Stimulated activated memory B cell treated with anti-CD40 and anti-IgM and Interleukin-4, amounts not matched to agents 10 μg/mL and 1 μg/mL and 100 μg/mL, for 72 hours (primary cell): ENCODE data around the gene KIF3A.

Experiments used
- ATAC-seq: fragments of 150-1000 bp; cut with Tn5 transposase; 2 replicates; pipeline ENCODE4 v1.10.0; 2021
- H3K27ac Mint-ChIP-seq: one replicate; pipeline ENCODE4 v1.8.0; 2022; ENCODE audit warnings: mild to moderate bottlenecking, mixed read lengths
- H3K27me3 Mint-ChIP-seq: one replicate; pipeline ENCODE4 v1.8.0; 2022; ENCODE audit warnings: mixed read lengths
- H3K36me3 Mint-ChIP-seq: one replicate; pipeline ENCODE4 v1.8.0; 2022; ENCODE audit warnings: mixed read lengths
- H3K4me1 Mint-ChIP-seq: one replicate; pipeline ENCODE4 v1.8.0; 2022; ENCODE audit warnings: mixed read lengths
- H3K4me3 Mint-ChIP-seq: one replicate; pipeline ENCODE4 v1.8.0; 2022; ENCODE audit warnings: mild to moderate bottlenecking, moderate library complexity, mixed read lengths
- H3K9me3 Mint-ChIP-seq: one replicate; pipeline ENCODE4 v1.8.0; 2022; ENCODE audit warnings: mixed read lengths

Gene KIF3A

DNA sequence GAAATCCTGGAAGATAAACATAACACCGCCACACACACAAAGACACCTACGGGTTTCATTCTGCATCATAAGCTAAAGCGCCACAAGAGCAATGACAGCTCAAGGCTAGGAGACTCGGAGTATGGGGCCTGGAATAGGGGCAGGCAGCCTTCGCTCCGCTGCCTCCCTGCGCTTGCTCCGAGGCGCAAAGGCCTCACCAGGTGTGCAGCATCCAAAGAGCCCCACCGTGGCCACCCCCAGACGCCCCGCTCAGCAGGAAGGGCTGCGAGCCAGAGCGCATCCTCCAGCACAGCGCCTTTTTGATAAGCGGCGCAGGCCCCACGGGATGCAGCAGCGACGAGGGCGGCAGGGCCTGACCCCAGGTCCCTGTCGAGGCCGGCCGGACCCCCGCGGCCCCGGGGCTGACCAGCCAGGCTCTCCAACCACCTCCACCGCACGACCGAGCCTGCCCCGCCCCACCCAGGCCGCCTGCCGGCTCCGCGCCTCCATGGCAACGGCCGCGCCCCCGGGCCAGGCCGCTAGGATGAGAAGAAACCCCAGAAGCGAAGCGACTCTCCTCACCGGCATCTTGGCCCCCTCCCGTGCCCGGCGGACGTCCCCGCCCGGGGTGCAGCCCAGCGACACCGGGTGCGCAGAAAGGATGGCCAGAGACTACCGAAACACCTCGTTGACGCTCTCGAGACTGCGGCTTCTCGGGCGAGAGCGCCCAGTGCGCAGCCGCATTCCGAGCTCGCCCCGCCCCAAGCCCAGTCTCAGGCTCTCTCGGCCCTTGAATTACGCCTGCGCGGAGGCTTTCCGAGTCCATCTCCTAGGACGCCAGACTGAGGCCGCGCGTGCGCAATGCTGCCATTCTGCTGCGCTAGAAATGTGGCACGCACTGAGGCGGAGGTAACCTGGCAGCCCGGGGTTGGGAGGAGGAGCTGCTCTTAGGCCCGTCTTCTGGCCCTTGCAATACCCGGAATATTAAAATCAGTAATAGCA, at the start of gene KIF3A:
Gene KIF3A, minus strand, starts transcription at position 694 of the 981 bp plus-strand sequence. Its CDS starts 127 bp downstream, at position 567.
- Mint-ChIP-seq H3K4me1 (peaks cover 27% of the 10 kb centered on the region), H3K27ac (peak within 1 kb of the TSS; percentile 66), H3K36me3 (peaks cover 14% of the 10 kb centered on the region), H3K4me3 (peak within 1 kb of the TSS; percentile 81), H3K27me3 (peaks cover 4% of the 10 kb centered on the region), H3K9me3 (peaks cover 2% of the 10 kb centered on the region)
- ATAC-seq, result peak; percentile 97

GRCh38 chr5:132787076-132787475, 49.7 kb upstream of the KIF3A start:
- Mint-ChIP-seq H3K27ac (no peak overlapping the region), H3K27me3 (peaks cover 37% of the 10 kb centered on the region), H3K9me3 (no peaks in the 10 kb centered on the region), H3K4me1 (peaks cover 8% of the 10 kb centered on the region), H3K4me3 (no peak overlapping the region), H3K36me3 (no peaks in the 10 kb centered on the region)
- ATAC-seq, result no peak

DNA sequence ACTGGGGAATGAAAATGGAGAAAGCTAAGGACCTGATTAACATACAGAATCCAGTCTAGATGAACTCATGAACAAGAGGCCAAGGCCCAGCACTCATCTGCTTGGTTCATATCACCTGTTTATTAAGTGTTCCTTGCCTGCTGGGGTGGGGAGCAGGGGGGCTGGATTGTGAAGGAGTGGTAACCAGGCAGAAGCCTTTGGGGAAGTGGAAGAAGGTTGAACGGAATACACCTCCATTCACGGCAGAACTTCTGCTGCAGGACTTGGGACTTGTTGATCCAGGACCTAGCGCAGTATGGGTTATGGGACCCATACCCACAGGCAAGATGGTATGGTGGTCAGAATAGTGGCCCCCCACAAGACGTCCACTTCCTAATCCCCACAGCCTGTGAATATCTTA, 48.5 kb upstream of the KIF3A start:
- Mint-ChIP-seq H3K27me3 (peaks cover 43% of the 10 kb centered on the region), H3K36me3 (no peaks in the 10 kb centered on the region), H3K27ac (no peak overlapping the region), H3K4me1 (peaks cover 8% of the 10 kb centered on the region), H3K9me3 (no peaks in the 10 kb centered on the region), H3K4me3 (no peak overlapping the region)
- no peak for ATAC-seq

DNA sequence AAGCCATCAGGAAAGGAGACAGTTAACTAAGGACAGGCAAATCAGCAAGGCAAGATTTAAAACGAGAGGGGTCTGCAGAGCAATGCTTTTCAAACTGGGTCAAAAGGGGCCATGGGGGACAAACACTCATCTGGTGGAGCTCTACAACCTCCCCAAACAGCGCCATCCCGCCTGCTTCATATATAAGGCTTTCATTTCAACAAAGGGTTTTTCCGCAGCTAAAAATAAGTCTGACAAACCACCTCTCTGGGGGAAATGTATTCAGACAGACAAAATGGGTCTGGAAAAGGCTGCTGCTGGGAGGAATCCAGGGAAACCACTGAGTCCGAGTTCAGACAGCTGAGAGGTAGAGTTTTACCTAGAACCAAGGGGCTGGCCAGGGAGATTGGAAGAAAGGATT, 48.0 kb upstream of the KIF3A start:
- peaks cover 47% of the 10 kb centered on the region for H3K27me3 Mint-ChIP-seq
- ATAC-seq, result no peak
- no peaks in the 10 kb centered on the region for H3K9me3 Mint-ChIP-seq
- no peak overlapping the region for H3K4me3 Mint-ChIP-seq
- H3K27ac Mint-ChIP-seq, result no peak overlapping the region
- H3K36me3 Mint-ChIP-seq, result no peaks in the 10 kb centered on the region
- H3K4me1 Mint-ChIP-seq, result peaks cover 8% of the 10 kb centered on the region

- no peak overlapping the region for H3K27ac Mint-ChIP-seq
These were observed 44.8 kb upstream of the KIF3A start for GRCh38 chr5:132782101-132782500.

GRCh38 chr5:132781029-132781428, 43.7 kb upstream of the KIF3A start:
- H3K4me1 Mint-ChIP-seq, result peaks cover 17% of the 10 kb centered on the region
- no peak for ATAC-seq
- no peak overlapping the region for H3K4me3 Mint-ChIP-seq
- no peaks in the 10 kb centered on the region for H3K9me3 Mint-ChIP-seq
- H3K27me3 Mint-ChIP-seq, result peaks cover 74% of the 10 kb centered on the region
- H3K27ac Mint-ChIP-seq, result no peak overlapping the region
- no peaks in the 10 kb centered on the region for H3K36me3 Mint-ChIP-seq

More at GRCh38 chr5:132782101-132782500, 44.8 kb upstream of the KIF3A start:
- no peak for ATAC-seq
- Mint-ChIP-seq H3K4me1 (peaks cover 17% of the 10 kb centered on the region), H3K4me3 (no peak overlapping the region), H3K27me3 (peaks cover 74% of the 10 kb centered on the region), H3K36me3 (no peaks in the 10 kb centered on the region), H3K9me3 (no peaks in the 10 kb centered on the region)

DNA sequence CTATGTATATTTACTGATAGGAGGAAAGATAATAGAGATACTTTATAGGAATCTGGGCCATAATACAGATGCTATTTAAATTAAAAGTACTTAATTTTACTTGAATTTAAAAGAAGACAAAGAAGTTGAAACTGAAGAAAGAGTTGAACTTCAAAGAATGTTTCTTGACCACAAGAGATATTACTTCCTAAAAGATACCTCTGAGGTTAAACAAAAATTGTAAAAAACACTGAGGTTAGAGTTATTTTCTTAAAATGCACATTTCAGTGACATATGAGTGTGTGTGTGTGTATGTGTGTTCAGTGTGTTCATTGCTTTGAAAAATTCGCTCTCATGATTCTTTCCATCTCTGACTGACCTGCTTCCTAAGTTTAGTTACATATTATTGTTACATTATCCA, 43.2 kb upstream of the KIF3A start:
- Mint-ChIP-seq H3K36me3 (no peaks in the 10 kb centered on the region), H3K4me1 (peaks cover 17% of the 10 kb centered on the region), H3K27ac (no peak overlapping the region), H3K27me3 (peaks cover 69% of the 10 kb centered on the region), H3K4me3 (no peak overlapping the region), H3K9me3 (no peaks in the 10 kb centered on the region)
- ATAC-seq, result no peak

DNA sequence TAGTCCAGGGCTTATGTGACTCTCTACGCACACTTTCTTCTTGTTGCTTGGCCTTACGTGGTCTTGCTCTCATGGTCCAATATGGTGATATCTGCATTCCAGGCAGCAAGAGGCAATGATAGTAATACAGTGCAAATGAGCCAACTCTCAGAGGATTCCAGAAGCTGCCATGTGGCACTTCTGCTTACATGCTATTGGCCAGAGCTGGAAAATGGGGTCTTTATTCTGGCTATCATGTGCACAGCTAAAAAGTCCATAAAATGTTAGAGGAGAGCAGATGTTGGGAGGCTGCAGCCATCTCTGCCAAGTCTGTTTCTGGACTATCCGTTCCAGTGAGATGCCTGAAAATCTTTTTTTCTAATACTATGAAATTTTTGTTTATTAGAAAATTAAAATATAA, 42.6 kb upstream of the KIF3A start:
- Mint-ChIP-seq H3K4me1 (peaks cover 11% of the 10 kb centered on the region), H3K27ac (no peak overlapping the region), H3K27me3 (peaks cover 69% of the 10 kb centered on the region), H3K9me3 (no peaks in the 10 kb centered on the region), H3K36me3 (no peaks in the 10 kb centered on the region), H3K4me3 (no peak overlapping the region)
- ATAC-seq, result no peak

- Mint-ChIP-seq H3K9me3 (no peaks in the 10 kb centered on the region), H3K4me1 (peaks cover 8% of the 10 kb centered on the region), H3K4me3 (no peak overlapping the region), H3K27me3 (peaks cover 68% of the 10 kb centered on the region), H3K27ac (no peak overlapping the region), H3K36me3 (no peaks in the 10 kb centered on the region)
- no peak for ATAC-seq
These were observed 41.5 kb upstream of the KIF3A start for GRCh38 chr5:132778856-132779255.

- no peak for ATAC-seq
- Mint-ChIP-seq H3K4me3 (peak overlapping the region; percentile 63), H3K4me1 (peaks cover 8% of the 10 kb centered on the region), H3K27ac (peak overlapping the region; percentile 38), H3K9me3 (no peaks in the 10 kb centered on the region), H3K36me3 (no peaks in the 10 kb centered on the region), H3K27me3 (peaks cover 61% of the 10 kb centered on the region)
These were observed 40.8 kb upstream of the KIF3A start for GRCh38 chr5:132778129-132778528.

DNA sequence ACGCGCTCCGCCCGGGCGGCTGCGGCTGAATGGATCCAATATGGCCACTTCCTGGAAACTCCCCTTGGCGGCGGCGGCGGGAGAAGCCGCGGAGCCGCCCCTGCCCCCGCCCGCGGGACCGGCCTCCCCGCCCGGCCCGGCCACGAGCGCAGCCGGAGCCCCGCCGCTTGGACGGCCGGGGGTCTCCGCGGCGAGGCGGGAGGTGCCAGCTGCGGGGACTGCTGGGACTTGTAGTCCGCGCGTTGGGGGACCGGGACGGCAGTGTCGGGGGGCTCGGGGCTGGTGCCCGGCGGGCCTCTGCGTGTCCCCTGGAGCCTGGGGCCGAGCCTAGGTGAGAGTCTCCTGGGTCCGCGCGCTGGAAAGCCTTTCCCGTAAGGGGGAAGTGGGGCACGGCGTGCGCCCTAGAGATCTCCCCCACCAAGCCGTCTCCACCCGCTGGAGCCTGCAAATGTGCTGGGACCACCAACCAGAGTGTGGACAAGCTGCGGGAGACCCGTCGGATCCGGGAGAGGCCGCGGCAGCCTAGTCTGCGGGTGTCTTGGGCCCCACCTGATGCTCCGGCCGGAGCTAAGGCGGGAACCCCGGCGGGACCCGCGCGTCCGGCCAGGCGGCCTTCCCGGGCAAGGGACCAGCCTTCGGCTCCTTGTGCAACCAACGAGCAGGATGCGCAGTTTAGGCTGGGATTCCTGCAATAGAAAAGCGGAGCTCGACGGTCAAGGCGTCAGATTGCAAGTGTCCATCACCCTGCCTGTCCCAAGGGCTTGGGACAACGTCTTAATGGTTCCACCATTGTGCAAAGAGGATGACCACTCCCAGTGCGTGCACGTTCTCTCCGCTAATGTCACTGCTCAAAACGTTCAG, 40.1 kb upstream of the KIF3A start, which contains the start of gene SEPTIN8:
Gene SEPTIN8, minus strand, starts transcription at position 31 of the 861 bp plus-strand sequence. CDS start 102 bp downstream, outside the sequence.
- Mint-ChIP-seq H3K27me3 (peaks cover 54% of the 10 kb centered on the region), H3K27ac (peak within 1 kb of the TSS; percentile 38), H3K4me3 (peak within 1 kb of the TSS; percentile 63), H3K4me1 (peaks cover 8% of the 10 kb centered on the region), H3K9me3 (no peaks in the 10 kb centered on the region), H3K36me3 (no peaks in the 10 kb centered on the region)
- ATAC-seq, result peak; percentile 73

- Mint-ChIP-seq H3K9me3 (no peaks in the 10 kb centered on the region), H3K4me3 (no peak overlapping the region), H3K27me3 (peaks cover 48% of the 10 kb centered on the region), H3K36me3 (no peaks in the 10 kb centered on the region), H3K27ac (no peak overlapping the region), H3K4me1 (peaks cover 8% of the 10 kb centered on the region)
- ATAC-seq, result no peak
These were observed 39.5 kb upstream of the KIF3A start for GRCh38 chr5:132776938-132777208.

DNA sequence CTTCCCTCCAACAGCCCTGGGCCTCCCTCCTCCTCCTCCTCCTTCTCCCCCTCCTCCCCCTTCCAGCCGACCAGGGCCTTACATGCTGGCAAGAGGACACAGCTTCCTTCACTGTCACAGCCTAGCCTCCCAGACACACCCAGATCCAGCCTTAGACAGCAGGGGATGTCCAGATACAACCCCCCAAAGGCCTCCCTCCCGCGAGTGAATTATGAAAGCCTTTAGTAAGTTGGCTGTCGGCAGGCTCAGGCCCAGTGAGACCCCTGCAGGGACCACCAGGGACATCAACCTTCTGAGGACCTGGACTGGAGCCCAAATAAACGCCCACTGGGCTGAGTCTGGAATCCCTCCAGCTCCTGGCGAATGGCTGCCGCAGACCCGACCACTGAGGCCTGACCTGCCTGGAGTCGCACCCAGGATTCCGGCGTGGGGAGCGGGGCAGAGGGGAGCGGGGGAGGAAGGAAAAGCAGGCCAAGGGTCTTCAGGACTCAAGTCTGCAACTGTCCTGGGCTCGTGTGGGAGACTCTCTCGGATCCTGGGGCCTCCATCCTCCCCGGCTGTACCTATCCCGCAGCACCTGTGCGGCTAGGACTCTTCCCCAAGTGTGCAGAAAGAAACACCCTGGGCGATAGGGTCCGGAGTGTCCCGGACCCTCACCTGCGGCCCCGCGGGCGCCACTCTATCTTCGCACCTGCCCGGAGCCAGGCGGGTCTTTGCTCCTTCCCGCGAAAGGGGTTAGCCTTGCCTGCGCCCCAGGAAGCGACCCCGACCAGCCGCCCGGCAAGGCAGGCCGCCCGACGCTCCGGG, 39.0 kb upstream of the KIF3A start:
- peaks cover 43% of the 10 kb centered on the region for H3K27me3 Mint-ChIP-seq
- H3K9me3 Mint-ChIP-seq, result no peaks in the 10 kb centered on the region
- H3K27ac Mint-ChIP-seq, result no peak overlapping the region
- H3K4me1 Mint-ChIP-seq, result peaks cover 8% of the 10 kb centered on the region
- no peaks in the 10 kb centered on the region for H3K36me3 Mint-ChIP-seq
- peak overlapping the region; percentile 53 for H3K4me3 Mint-ChIP-seq
- ATAC-seq, result peak; percentile 28

- H3K4me3 Mint-ChIP-seq, result no peak overlapping the region
- H3K27ac Mint-ChIP-seq, result no peak overlapping the region
These were observed 38.2 kb upstream of the KIF3A start for GRCh38 chr5:132775476-132775961.

More at GRCh38 chr5:132775476-132775961, 38.2 kb upstream of the KIF3A start:
- no peaks in the 10 kb centered on the region for H3K9me3 Mint-ChIP-seq
- H3K27me3 Mint-ChIP-seq, result peaks cover 35% of the 10 kb centered on the region
- peaks cover 8% of the 10 kb centered on the region for H3K4me1 Mint-ChIP-seq
- no peaks in the 10 kb centered on the region for H3K36me3 Mint-ChIP-seq
- no peak for ATAC-seq
